Esophagus squamous epithelium (tissue), 5 donors: ENCODE results near the gene ZMYND11. TPM values are rescaled to one million over a fixed set of nuclear protein-coding genes. Genes with fewer than 3 reads are reported as not detected.

ENCODE experiments used
- DNase-seq: peaks from one replicate; lab custom pipeline; 2025; lab: John Stamatoyannopoulos, UW
- H3K27ac ChIP-seq, 4 donors: fragments of 200-600 bp; sonication (generic); one replicate each; pipeline ENCODE4 v1.5.1; 2016 to 2019; ENCODE audit warnings: mild to moderate bottlenecking in 1 of 4
- H3K27me3 ChIP-seq, 4 donors: fragments of 200-600 bp; sonication (generic); 1 replicate in 3 of 4; 2 replicates in 1 of 4; pipeline versions ENCODE4 v1.5.1 to v1.6.0; 2017 to 2021; ENCODE audit warnings: antibody characterized with exemption in 1 of 4
- H3K36me3 ChIP-seq, 3 donors: fragments of 200-600 bp; sonication (generic); one replicate each; pipeline ENCODE4 v1.5.1; 2016 to 2019
- H3K4me1 ChIP-seq, 3 donors: fragments of 200-600 bp; sonication (generic); one replicate each; pipeline ENCODE4 v1.5.1; 2017 to 2019
- H3K4me3 ChIP-seq, 4 donors: fragments of 200-600 bp; sonication (generic); 1 replicate in 3 of 4; 2 replicates in 1 of 4; pipeline ENCODE4 v1.5.1; 2016 to 2019; ENCODE audit warnings: mild to moderate bottlenecking in 2 of 4, moderate library complexity in 1 of 4
- H3K9me3 ChIP-seq, 3 donors: fragments of 200-600 bp; sonication (generic); one replicate each; pipeline ENCODE4 v1.5.1; 2016 to 2019
- CTCF ChIP-seq, 6 experiments: fragments of 450-650 bp in 4 of 6; fragments of 200-600 bp in 2 of 6; sonication (generic) in 2 of 6; IDR thresholded peaks; one replicate each; pipeline ENCODE4 v1.5.1; 2016 to 2019; ENCODE audit warnings: antibody characterized with exemption in 6 of 6, mild to moderate bottlenecking in 4 of 6, moderate library complexity in 4 of 6
- POLR2A ChIP-seq, 4 donors: fragments of 450-650 bp; IDR thresholded peaks; one replicate each; pipeline ENCODE4 v1.6.1; 2017; ENCODE audit warnings: antibody characterized with exemption in 4 of 4, mild to moderate bottlenecking in 4 of 4, moderate library complexity in 3 of 4
- WGBS, 2 donors: methylation state at CpG; one replicate each; pipeline ENCODE4 v1.1.5; 2018; 5-methylcytosine and 5-hydroxymethylcytosine counted together
- intact Hi-C: fragments of 100-400 bp; cut with DNase I; formaldehyde crosslinking; loops from one replicate; pipeline ENCODE4 v1.15.0; 2022
- total RNA-seq, 4 donors: library from RNA; depleted of rRNA; stranded (reverse); fragments of >200 nt; gene quantifications; one replicate each; pipeline ENCODE4 v1.1.0, GENCODE V29; 2016
- donor health status: DM: yes; HTN: yes; CAD: no.

The ZMYND11 gene
- total RNA-seq, 4 donors from 2014 or later = 22.9 to 67.9 (median 32.2) TPM

- no peaks in the 10 kb centered on the region for H3K27me3 ChIP-seq
- H3K36me3 ChIP-seq = peaks cover 0 to 22% (median 5%) of the 10 kb centered on the region in 3 donors
- TF ChIP-seq POLR2A (IDR thresholded peaks at IDR 0.05) (no peak), CTCF (IDR thresholded peaks at IDR 0.05) (peak in 1 of 6 experiments; percentile 11)
- intact Hi-C loops = no loop called here
- no peaks in the 10 kb centered on the region for H3K9me3 ChIP-seq
- no peaks in the 10 kb centered on the region for H3K4me1 ChIP-seq
- no peak for DNase-seq
- WGBS, 2 donors = 64 to 74% methylated on average over 4 of the region's 4 CpGs
- no peak overlapping the region for H3K4me3 ChIP-seq
- no peak overlapping the region for H3K27ac ChIP-seq
Measured at GRCh38 chr10:208616-209015, 73.4 kb downstream of the ZMYND11 start.

GRCh38 chr10:209357-209756, 74.1 kb downstream of the ZMYND11 start:
- no peaks in the 10 kb centered on the region for H3K27me3 ChIP-seq
- H3K36me3 ChIP-seq = peaks cover 0 to 22% (median 5%) of the 10 kb centered on the region in 3 donors
- H3K4me3 ChIP-seq = no peak overlapping the region
- no peak for TF ChIP-seq POLR2A (IDR thresholded peaks at IDR 0.05)
- TF ChIP-seq CTCF (IDR thresholded peaks at IDR 0.05) = no peak
- DNase-seq = no peak
- intact Hi-C loops = no loop called here
- no peaks in the 10 kb centered on the region for H3K9me3 ChIP-seq
- no peaks in the 10 kb centered on the region for H3K4me1 ChIP-seq
- 84 to 91% methylated on average over 6 of the region's 6 CpGs for WGBS, 2 donors
- H3K27ac ChIP-seq = no peak overlapping the region

GRCh38 chr10:210297-210696, 75.0 kb downstream of the ZMYND11 start:
- TF ChIP-seq POLR2A (IDR thresholded peaks at IDR 0.05) (no peak), CTCF (IDR thresholded peaks at IDR 0.05) (no peak)
- intact Hi-C loops = no loop called here
- no peaks in the 10 kb centered on the region for H3K9me3 ChIP-seq

GRCh38 chr10:215444-215843, 80.2 kb downstream of the ZMYND11 start:
- Histone ChIP-seq H3K4me3 (no peak overlapping the region), H3K4me1 (peaks cover 0 to 21% (median 8%) of the 10 kb centered on the region in 3 donors), H3K27me3 (no peaks in the 10 kb centered on the region), H3K27ac (no peak overlapping the region), H3K9me3 (no peaks in the 10 kb centered on the region), H3K36me3 (peaks cover 0 to 15% (median 5%) of the 10 kb centered on the region in 3 donors)
- no peak for TF ChIP-seq CTCF (IDR thresholded peaks at IDR 0.05)
- TF ChIP-seq POLR2A (IDR thresholded peaks at IDR 0.05) = no peak
- 97 to 100% methylated on average over 3 to 4 of the region's 4 CpGs for WGBS, 2 donors
- intact Hi-C loops = no loop called here
- no peak for DNase-seq

More at GRCh38 chr10:210297-210696, 75.0 kb downstream of the ZMYND11 start:
- Histone ChIP-seq H3K36me3 (peaks cover 0 to 22% (median 5%) of the 10 kb centered on the region in 3 donors), H3K27me3 (no peaks in the 10 kb centered on the region), H3K27ac (no peak overlapping the region), H3K4me1 (no peaks in the 10 kb centered on the region), H3K4me3 (no peak overlapping the region)
- DNase-seq = no peak
- 87 to 89% methylated on average over 5 of the region's 5 CpGs for WGBS, 2 donors

GRCh38 chr10:218798-219197, 83.5 kb downstream of the ZMYND11 start:
- WGBS, 2 donors = 25 to 53% methylated on average over 1 of the region's 1 CpG
- no peak overlapping the region for H3K27ac ChIP-seq
- intact Hi-C loops = no loop called here
- no peak for DNase-seq
- no peak overlapping the region for H3K4me3 ChIP-seq
- H3K36me3 ChIP-seq = no peaks in the 10 kb centered on the region
- H3K9me3 ChIP-seq = no peaks in the 10 kb centered on the region
- H3K27me3 ChIP-seq = no peaks in the 10 kb centered on the region
- peaks cover 0 to 23% (median 8%) of the 10 kb centered on the region in 3 donors for H3K4me1 ChIP-seq
- TF ChIP-seq POLR2A (IDR thresholded peaks at IDR 0.05) (no peak), CTCF (IDR thresholded peaks at IDR 0.05) (no peak)
